ENCODE data around the gene SYT17.

Gene SYT17

GRCh38 chr16:19167710-19168370 is at the start of gene SYT17:
Gene SYT17 (plus strand): TSS chr16:19168240. CDS start chr16:19168647, 407 bp downstream.
- no peak for DNase-seq (ENCODE audit: low read depth)

DNA sequence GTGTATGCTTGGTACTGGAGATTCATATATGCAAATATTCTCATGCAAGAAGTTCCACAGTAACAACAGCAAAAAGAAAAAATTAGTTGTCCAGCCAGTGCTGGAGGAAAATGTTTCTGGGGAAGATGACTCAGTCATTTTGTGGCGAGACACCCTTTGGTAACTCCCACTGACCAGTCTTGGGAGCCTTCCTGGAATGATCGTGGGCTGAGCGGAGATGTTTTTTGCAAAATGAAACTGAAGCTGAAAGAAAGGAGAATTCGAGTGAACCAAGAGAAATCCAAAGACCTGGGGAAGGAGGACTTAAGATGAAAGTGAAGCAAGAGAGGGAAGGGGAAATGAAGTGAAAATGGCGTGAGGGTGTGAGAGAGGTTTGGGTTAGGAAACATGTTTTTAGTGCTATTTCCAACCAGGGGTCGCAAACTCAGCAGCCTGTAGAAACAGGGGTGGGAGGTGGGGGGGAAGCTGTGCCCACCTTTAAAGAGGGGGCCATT is 49.1 kb upstream of the SYT17 start:
- DNase-seq (ENCODE audit: low read depth): no peak

GRCh38 chr16:19119564-19119963 is 48.5 kb upstream of the SYT17 start:
- DNase-seq (ENCODE audit: low read depth): no peak

DNA sequence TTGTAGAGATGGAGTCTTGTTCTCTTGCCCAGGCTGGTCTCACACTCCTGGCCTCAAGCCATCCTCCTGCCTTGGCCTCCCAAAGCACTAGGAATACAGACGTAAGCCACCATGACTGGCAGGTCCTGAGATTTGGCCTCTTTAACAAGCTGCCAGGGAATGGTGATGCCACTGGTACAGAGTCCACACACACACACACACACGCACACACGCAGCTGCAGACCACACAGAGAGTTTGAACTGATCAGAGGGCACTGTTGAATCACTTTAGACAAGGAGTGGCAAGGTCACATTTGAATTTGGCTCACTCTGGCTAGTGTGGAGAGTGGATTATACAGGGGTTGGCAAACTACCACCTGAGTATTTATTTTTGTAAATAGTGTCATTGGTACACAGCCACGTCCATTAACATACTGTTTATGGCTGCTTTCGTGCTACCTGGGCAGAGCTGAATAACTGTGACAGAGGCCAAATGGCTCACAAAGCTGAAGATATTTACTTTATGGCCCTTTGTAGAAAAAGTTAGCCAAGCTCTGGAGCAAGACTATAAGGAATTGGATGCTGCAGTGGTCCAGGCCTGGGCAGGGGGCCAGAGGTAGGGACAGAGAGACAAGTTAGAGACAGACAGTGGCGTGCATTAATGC is 44.4 kb upstream of the SYT17 start:
- DNase-seq (ENCODE audit: low read depth): no peak

GRCh38 chr16:19126300-19126699 is 41.7 kb upstream of the SYT17 start:
- DNase-seq (ENCODE audit: low read depth): no peak

- no peak for DNase-seq (ENCODE audit: low read depth)
Measured at GRCh38 chr16:19127205-19127604, 40.8 kb upstream of the SYT17 start.

DNA sequence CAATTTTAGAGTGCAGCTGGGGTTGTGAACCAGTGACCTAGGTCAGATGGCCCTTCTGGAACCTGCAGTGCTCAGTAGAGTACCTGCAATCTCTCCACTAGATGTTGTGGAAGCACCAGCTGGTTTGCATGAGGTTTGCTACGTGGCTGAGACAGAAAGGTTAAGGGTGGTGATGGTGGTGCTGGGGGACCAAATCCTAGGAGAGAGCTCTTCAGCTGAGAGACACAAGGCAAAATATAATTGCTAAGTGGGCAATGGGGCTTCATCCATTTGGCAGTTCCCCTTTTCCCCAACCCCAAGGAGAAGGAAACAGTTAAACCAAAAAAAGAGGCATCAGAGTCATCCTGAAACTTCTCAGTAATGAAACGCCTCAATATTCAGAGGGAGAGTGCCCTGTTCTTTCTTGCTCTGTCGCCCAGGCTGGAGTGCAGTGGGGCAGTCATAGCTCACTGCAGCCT is 40.3 kb upstream of the SYT17 start:
- DNase-seq (ENCODE audit: low read depth): no peak

- DNase-seq (ENCODE audit: low read depth): no peak
Measured at GRCh38 chr16:19128454-19129200, 39.4 kb upstream of the SYT17 start.

GRCh38 chr16:19130385-19130784 is 37.7 kb upstream of the SYT17 start:
- DNase-seq (ENCODE audit: low read depth): no peak

- no peak for DNase-seq (ENCODE audit: low read depth)
Measured at GRCh38 chr16:19130852-19131824, 36.9 kb upstream of the SYT17 start.

- no peak for DNase-seq (ENCODE audit: low read depth)
Measured at GRCh38 chr16:19131825-19132218, 36.2 kb upstream of the SYT17 start.

DNA sequence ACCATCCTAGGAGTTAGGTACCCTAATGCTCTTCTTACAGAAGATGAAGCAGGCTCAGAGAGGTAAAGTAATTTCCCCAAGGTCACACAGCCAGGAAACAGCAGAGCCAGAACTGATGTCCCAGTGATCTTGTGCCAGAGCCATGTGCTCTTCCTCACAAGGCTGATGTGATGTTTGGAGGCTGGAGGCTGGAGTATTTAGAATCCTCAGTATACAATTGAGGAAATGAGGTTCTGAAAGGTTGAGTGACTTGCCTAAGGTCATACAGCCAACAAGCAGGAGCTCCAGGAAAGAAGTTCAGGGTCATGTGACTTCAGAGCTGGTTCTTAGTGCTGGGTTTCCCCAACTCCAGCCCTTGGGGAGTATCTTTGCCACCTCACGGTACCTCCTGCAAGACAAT is 35.8 kb upstream of the SYT17 start:
- DNase-seq (ENCODE audit: low read depth): no peak

DNA sequence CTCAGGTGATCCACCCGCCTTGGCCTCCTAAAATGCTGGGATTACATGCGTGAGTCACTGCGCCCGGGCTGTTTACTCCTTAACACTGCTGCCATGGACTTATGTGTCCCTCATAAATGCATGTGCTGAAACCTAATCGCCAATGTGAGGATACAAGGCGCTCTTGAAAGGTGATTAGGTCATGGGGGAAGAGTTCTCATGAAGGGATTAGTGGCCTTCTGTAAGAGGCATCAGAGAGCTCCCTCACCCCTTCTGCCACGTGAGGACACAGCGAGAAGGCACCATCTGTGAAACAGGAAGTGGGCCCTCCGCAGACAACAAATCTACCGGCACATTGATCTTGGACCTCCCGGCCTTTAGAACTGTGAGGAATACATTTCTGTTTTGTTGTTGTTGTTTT is 35.1 kb upstream of the SYT17 start:
- no peak for DNase-seq (ENCODE audit: low read depth)

- DNase-seq (ENCODE audit: low read depth): no peak
Measured at GRCh38 chr16:19133600-19133999, 34.4 kb upstream of the SYT17 start.

- no peak for DNase-seq (ENCODE audit: low read depth)
Measured at GRCh38 chr16:19135201-19135842, 32.7 kb upstream of the SYT17 start.

DNA sequence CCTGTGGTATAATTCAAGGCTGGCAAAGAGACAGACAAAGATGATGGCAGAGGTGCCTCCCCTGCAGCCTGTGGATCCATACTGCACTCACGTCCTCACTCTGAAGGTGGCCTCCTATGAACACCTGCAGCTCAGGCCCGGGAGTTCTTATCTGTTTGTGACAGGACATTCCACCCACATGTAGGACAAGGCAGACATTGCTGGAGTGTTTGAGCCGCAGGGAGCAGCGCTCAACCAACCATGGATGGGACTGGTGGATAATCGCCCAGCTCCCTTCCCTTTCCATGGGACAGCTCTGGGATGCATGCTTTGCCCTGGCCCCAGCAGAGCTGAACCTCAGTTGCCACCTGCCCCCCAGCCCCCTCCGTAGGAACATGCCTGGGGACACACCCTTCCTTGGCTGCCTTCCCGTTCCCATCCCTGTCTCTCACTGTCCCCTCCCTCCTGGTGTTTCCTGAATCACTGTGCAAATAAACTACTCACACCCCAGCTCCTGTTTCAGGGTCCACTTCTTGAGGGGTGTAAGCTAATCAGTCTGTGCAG is 32.1 kb upstream of the SYT17 start:
- no peak for DNase-seq (ENCODE audit: low read depth)

GRCh38 chr16:19136549-19137196 is 31.4 kb upstream of the SYT17 start:
- DNase-seq (ENCODE audit: low read depth): no peak

DNA sequence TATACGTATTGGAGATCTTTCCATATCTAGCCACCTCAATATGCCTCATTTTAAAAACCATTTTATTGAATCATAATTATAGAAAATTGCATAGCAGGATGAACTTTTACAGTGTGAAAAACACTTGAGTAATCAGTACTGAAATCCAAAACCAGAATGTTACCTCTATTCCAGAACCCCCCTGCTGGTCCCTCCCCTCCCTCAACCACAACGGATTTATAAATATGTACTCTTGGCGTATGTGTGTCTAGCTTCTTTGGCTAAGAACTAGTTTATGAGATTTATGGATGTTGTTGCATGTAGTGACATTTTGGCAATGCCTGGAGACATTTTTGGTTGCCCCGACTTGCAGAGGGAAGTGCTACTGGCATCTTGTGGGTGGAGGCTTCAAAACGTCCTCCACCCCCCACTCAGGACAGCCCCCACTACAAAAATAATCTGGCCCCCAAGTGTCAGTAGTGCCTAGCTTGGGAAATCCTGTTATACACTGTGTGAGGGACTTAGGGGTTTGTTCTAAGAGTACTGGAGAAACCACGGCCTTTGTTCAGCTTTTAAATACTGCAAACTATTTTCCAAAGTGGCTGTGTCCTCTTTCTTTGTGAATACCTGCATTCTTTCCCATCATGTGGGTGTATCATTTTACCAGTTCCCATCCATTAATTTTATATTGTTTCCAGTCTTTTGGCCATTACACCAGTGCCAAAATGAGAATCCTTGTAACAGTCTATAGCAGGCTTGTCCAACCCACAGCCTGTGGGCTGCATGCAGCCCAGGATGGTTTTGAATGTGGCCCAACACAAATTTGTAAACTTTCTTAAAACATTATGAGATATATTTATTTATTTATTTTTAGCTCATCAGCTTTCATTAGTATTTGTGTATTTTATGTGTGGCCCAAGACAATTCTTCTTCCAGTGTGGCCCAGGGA is 30.6 kb upstream of the SYT17 start:
- DNase-seq (ENCODE audit: low read depth): no peak

DNA sequence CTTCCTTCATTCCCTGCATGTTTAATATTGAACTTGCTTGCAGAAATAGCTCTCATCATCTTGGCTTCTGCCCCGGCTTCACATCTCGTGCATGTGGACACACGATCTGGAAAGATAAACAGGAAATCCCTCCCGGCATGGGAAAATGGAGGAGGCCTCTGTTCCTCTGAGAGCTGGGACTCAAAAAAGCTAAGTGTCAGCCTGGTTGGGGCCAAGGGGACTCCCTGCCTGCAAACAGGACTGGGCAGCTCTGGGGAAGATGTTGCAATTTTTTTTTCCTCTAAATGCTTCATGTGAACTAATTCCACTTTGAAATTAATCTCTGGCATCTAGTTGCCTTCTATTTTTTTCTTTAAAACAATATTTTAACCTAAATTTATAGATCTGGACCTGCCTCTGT is 29.4 kb upstream of the SYT17 start:
- no peak for DNase-seq (ENCODE audit: low read depth)

Measured in activated T-cell treated with anti-CD3 and anti-CD28 coated beads for 1 hour (primary cell).